ENCODE results near the gene PHKG2.

Gene PHKG2

DNA sequence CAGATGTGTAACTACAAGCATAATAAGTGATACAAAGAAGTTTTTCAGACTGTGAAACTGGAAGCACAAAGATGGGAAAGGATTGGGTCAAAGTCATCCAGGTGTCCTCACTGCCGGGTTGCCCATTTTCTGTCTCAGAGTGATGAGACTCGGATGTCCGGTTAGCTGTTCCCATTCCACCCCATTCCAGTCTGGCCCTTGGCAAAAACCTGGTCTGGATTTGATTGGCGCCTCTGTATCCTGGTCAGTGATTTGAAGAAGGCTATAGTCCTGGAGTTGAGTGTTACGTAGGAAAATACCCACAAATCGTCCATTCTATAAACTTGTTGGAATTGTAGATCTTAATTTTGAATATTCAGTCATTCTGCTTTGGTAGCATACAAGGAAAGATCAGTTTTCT is 19.9 kb upstream of the PHKG2 start:
- no peak for DNase-seq (ENCODE audit: low spot score)

DNA sequence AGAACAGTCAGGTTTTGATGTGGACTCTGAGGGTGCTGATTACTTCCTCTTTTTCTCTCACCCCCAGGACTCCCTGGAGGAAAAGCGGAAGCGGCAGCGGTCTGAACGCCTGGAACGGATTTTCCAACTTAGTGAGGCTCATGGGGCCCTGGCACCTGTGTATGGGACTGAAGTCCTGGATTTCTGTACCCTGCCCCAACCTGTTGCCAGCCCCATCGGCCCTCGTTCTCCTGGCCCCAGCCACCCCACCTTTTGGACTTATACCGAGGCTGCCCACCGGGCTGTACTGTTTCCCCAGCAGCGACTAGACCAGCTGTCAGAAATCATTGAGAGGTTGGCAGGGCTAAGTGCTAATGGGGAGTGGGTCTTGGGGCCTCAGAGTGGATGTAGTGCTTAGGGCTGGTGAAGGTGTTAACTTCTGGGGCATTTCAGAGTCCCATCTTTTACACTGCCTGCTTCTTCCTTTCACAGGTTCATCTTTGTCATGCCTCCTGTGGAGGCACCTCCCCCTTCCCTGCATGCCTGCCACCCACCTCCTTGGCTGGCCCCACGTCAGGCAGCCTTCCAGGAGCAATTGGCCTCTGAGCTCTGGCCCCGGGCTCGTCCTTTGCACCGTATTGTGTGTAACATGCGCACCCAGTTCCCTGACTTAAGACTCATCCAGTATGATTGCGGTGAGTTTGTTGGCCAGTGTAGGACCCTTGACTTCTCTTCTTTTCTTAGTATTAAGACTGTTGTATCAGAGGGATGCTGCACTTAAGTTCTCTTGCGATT is 19.1 kb upstream of the PHKG2 start:
- DNase-seq (ENCODE audit: low spot score) = no peak

DNA sequence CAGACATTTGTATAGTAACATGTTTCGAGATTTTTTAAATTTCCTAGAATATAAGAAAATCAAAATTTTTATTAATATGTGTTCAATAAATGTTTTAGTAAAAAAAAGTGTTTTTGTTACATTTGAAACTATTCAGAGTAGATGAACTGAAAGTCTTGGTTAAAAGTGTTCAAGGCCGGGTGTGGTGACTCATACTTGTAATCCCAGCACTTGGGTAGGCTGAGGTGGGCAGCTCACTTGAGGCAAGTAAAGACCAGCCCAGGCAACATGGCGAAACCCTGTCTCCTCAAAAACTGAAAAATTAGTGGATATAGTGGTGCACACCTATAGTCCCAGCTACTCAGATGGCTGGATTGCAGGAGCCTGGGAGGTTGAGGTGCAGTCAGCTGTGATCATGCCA is 16.8 kb upstream of the PHKG2 start:
- DNase-seq (ENCODE audit: low spot score) = no peak

DNA sequence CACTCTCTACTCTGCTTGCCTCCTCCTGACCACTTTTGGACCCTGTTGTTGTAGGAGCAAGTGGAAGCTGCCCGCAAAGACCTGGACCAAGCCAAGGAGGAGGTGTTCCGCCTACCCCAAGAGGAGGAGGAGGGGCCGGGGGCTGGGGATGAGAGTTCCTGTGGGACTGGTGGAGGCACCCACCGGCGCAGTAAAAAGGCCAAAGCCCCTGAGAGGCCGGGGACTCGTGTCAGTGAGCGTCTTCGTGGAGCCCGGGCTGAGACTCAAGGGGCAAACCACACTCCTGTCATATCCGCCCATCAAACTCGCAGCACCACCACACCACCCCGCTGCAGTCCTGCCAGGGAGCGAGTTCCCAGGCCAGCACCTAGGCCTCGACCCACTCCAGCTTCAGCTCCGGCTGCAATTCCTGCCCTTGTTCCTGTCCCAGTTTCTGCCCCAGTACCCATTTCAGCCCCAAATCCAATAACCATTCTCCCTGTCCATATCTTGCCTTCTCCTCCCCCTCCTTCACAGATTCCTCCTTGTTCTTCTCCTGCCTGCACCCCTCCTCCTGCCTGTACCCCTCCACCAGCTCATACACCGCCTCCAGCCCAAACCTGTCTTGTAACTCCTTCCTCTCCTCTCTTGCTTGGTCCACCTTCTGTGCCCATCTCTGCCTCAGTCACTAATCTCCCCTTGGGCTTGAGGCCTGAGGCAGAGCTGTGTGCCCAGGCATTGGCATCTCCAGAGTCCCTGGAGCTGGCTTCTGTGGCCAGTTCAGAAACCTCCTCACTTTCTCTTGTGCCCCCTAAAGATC is 11.0 kb upstream of the PHKG2 start:
- no peak for DNase-seq (ENCODE audit: low spot score)

DNA sequence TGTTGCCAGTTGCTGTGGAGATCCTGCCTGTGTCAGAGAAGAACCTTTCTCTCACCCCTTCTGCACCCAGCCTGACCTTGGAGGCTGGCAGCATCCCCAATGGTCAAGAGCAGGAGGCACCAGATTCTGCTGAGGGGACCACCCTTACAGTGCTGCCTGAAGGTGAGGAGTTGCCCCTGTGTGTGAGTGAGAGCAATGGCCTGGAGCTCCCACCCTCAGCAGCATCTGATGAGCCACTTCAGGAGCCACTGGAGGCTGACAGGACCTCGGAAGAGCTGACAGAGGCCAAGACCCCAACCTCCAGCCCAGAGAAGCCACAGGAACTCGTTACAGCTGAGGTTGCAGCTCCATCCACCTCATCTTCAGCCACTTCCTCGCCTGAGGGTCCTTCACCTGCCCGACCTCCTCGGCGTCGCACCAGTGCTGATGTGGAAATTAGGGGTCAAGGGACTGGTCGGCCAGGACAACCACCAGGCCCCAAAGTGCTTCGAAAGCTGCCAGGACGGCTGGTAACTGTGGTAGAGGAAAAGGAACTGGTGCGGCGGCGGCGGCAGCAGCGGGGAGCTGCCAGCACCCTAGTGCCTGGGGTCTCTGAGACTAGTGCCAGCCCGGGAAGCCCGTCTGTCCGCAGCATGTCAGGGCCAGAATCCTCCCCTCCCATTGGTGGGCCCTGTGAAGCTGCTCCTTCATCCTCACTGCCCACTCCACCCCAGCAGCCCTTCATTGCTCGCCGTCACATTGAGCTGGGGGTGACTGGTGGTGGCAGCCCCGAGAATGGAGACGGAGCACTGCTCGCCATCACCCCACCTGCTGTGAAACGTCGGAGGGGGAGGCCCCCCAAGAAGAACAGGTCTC is 10.2 kb upstream of the PHKG2 start:
- no peak for DNase-seq (ENCODE audit: low spot score)

DNA sequence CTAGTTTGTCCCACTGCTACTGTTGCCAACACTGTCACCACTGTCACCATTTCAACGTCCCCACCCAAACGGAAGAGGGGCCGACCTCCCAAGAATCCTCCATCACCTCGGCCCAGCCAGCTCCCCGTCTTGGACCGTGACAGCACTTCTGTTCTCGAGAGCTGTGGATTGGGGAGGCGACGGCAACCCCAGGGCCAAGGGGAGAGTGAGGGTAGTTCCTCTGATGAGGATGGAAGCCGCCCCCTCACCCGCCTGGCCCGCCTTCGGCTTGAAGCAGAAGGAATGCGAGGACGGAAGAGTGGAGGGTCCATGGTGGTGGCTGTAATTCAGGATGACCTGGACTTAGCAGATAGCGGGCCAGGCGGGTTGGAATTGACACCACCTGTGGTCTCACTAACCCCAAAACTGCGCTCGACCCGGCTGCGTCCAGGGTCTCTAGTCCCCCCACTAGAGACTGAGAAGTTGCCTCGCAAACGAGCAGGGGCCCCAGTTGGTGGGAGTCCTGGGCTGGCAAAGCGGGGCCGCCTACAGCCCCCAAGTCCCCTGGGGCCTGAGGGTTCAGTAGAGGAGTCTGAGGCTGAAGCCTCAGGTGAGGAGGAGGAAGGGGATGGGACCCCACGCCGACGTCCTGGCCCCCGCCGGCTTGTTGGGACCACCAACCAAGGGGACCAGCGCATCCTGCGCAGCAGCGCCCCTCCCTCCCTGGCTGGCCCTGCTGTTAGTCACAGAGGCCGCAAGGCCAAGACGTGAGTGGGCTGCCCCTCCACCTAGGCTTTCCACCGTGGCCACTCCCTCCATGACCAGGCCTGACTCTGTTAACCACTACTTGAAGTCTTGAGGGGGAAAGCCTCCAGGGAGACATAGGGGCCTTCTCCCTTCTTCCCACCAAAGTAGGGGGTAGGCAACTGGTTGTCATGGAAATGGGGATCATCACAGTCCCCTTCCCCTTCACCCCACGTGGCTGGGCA is 9.0 kb upstream of the PHKG2 start:
- DNase-seq (ENCODE audit: low spot score) = no peak

DNA sequence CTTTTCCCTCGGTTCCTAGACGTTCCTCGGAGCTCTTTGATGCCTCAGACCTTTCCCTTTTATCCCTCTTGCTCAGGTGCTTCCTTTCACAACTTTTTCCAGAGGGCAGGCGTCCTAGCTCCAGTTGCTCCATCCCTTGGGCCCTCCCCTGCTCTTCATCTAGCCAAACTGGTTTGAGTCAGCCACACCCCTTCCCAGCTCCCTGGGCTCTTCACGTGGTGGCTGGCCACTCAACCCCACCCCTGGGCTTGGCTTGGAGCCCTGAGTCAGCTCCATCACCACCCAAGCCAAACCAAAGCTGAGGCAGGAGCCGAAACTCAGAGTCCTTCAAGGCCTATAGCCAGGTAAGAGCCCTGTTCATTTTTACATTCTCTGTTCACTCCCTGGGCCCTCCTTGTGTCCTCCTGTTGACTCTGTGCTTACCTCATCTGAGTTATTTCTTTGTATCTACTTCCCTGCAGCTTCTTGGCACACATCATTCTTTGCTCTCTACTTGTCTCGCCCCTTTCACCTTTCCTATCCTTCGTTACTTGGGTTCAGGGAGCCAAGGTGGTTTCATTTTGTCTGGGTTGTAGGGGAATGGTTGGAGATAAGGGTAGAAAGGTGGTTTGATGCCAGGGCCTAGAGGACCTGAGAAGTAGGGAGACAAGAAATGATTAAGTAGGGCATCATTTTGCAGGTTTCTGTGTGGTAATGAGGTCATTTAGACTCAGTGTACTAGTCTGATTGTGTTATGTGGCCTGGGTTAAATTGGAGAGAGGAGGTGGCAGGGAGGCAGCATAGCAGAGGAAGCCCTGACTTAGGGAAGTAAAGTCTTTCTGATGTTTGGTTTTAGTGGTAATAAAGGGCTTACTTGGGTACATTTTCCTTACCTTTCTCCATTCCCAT is 7.6 kb upstream of the PHKG2 start:
- no peak for DNase-seq (ENCODE audit: low spot score)

DNA sequence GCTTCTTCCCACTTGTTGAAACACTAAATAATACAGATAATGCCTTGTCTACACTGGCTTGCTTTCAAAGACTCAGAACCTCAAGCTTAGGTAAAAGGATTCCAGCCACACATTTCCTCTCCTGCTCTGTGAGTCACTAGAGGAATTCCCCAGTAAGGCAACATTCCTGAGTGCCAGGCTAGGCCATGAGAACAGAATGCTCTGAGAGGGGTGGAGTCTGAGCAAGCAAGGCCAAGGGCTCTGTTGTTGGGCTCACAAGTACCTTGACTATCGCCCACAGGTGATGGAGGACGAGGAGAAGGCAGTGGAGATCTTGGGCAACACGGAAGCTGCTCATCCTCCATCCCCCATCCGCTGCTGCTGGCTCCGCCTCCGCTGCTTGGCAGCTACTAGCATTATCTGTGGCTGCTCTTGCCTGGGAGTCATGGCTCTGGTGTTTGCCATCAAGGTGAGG is 6.7 kb upstream of the PHKG2 start:
- DNase-seq (ENCODE audit: low spot score) = no peak

DNA sequence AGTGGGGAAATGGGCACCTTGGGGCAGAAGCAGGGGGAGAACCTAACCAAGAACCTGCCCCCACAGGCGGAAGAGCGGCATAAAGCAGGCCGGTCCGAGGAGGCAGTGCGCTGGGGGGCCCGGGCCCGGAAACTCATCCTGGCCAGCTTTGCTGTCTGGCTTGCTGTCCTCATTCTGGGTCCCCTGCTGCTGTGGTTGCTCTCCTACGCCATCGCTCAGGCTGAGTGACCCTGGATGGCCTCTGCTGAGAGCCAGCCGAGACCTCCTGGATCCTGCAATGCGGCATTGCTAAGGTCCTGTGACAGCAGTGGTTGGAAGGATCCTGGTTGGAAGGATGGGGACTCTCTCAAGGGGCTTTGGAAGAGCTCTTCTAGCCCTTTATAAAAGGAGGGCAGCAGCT is 4.5 kb upstream of the PHKG2 start:
- DNase-seq (ENCODE audit: low spot score) = no peak

DNA sequence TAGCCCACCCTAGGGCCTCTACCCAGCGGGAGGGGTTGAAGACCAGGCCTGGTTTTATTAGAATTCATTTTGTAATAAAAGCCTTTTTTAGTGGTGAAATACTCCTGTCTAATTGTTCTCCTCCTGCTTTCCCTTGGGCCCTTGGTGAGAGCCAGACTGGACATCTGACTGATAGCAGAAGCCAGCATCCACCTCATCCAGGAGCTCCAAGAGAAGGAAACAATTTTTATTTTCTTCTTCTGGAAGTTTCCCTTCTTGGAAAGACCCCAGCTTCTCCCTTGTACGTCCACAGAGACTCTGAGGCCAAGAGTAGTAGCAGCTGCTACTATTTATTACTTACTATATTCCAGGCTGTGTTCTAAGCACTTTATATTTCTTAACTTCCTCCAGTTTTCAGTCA is 4.0 kb upstream of the PHKG2 start:
- DNase-seq (ENCODE audit: low spot score) = no peak

DNA sequence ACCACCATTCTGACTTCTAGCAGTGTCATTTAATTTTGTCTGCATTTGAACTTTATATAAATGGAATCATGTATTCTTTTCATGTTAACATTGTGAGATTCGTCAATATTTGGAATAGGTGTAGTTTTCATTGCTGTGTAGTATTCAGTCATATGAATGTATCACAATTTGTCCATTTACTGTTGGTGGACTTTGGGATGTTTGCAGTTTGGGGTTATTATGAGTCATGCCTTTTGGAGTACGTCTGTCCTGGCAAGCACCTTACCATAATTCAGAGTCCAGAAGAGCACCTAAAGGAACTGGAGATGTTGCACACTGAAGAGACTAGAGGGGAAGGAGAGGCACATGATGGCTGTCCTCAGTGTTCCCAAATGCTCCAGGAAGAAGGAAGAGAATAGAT is 3.1 kb upstream of the PHKG2 start:
- no peak for DNase-seq (ENCODE audit: low spot score)

DNA sequence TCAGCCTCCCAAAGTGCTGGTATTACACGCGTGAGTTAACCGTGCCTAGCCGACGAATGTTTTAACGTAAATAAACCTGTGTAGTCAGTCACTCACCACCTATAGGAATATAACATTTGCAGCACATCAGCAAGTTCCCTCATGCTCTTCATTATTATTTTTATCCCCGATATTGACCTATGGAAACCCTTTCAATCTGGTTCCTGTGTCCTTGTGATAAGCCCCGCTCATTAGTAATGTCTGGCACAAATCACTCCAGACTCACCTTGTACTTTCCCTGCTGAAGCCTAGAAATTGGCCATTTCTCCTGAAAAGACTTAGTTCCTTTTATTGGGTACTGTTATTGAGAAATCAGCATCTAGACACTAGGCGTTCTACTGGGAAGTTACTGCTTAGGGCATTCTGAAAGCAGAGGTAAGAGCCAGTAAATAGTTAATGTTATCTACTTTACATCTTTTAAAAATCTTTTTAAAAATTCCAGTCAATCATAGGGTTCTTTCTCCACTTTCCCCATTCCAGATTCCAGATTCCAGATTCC is 1.5 kb upstream of the PHKG2 start:
- DNase-seq (ENCODE audit: low spot score) = no peak

DNA sequence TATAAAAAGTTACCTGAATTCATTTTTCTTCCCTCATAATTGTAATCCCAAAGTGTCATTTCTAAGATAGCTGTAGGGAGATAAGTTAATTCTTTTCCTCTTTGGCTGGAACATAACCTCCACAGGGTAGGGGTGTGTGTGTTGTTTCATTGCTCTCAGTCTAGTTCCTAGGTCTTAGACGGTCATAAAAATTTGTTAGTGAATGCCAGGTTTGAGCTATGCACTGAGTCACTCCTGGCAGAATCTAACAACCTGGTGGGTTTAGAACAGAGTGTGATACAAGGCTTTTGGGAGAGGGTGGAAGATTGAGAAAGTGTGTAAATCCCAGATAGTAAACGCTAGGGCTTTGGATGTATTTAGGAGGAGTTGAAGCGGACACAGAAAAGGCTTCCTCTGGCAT is 894 bp upstream of the PHKG2 start:
- DNase-seq (ENCODE audit: low spot score) = no peak

DNA sequence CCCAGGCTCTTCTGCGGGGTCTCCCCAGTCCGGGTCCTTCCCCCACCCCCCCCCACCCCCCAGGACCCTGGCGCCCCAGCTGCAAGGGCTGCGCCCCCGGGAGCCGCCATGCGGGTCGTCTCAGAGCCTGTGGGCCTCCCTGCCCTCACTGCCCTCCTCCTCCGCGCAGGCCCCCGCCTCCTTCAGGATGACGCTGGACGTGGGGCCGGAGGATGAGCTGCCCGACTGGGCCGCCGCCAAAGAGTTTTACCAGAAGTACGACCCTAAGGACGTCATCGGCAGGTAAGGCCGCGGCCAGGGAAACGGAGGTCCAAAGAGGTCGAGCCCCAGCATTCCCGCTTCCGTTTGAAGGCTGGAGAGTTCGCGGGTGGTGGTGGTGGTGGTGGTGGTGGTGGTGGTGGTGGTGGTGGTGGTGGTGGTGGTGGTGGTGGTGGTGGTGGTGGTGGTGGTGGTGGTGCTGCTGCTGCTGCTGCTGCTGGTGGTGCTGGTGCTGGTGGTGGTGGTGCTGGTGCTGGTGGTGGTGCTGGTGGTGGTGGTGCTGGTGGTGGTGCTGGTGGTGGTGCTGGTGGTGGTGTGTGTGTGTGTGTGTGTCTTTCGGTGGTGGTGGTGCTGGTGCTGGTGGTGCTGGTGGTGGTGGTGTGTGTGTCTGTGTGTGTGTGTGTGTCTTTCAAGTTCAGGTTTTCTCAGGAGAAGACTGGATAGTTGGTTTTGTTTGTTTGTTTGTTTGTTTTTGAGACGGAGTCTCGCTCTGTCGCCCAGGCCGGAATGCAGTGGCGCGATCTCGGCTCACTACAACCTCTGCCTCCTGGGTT is 615 bp downstream of the PHKG2 start:
- no peak for DNase-seq (ENCODE audit: low spot score)

DNA sequence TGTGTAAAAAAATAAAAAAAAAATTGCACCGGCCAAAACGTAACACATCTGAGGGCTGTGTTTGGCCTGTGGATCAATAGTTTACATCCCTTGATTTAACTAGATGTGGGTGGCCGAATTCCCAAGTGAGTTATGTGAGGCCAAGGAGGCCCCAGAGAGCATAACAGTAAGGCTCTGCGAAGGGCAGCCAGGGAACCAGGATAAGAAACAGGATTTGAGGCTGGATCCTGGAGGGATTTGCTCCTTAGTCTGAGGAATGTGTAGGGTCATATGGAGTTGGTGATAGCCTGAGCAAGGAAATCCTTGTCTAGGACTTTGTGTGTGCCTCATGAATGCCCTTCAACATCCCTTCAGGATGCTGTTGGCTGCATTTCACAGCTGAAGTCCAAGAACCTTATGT is 2.0 kb downstream of the PHKG2 start:
- DNase-seq (ENCODE audit: low spot score) = no peak

DNA sequence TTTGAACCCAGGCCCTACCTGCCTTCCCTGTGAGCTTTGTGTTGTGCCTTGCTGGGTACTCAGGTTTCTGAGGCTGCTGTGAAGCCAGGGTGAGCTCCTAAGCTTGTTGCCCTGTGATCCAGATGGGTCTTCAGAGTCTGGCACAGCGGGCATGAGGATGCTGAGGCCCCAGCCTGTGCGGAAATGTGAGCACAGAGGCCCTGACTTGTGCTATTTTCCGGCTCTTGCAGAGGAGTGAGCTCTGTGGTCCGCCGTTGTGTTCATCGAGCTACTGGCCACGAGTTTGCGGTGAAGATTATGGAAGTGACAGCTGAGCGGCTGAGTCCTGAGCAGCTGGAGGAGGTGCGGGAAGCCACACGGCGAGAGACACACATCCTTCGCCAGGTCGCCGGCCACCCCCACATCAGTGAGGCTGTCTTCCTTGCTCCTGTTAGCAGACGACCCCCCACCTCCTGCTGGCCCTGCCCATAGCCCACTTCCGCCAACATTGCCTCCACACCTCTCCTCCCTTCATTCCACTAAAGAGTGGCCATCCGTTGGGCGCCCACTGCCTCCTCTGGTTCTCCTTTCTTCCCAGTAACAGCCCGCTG is 2.7 kb downstream of the PHKG2 start:
- DNase-seq (ENCODE audit: low spot score) = no peak

DNA sequence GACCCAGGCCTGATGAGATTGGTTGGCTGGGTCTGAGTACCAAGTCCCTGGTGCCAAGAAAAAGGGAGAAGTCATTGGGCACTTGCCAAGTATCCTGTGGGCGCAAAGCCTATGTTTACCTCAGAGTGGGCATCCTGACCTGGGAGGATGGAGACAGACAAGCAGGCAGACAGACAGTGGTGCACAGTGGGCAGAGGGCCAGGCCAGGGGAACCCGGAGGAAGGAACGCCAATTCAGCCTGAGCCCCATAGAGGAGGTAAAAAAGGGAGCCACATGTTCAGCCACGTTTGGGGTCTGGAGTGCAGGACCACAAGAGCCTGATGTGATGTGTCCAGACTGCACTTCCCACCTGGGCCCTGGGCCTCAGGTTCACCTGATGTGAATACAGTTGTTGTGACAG is 5.4 kb downstream of the PHKG2 start:
- DNase-seq (ENCODE audit: low spot score) = no peak

DNA sequence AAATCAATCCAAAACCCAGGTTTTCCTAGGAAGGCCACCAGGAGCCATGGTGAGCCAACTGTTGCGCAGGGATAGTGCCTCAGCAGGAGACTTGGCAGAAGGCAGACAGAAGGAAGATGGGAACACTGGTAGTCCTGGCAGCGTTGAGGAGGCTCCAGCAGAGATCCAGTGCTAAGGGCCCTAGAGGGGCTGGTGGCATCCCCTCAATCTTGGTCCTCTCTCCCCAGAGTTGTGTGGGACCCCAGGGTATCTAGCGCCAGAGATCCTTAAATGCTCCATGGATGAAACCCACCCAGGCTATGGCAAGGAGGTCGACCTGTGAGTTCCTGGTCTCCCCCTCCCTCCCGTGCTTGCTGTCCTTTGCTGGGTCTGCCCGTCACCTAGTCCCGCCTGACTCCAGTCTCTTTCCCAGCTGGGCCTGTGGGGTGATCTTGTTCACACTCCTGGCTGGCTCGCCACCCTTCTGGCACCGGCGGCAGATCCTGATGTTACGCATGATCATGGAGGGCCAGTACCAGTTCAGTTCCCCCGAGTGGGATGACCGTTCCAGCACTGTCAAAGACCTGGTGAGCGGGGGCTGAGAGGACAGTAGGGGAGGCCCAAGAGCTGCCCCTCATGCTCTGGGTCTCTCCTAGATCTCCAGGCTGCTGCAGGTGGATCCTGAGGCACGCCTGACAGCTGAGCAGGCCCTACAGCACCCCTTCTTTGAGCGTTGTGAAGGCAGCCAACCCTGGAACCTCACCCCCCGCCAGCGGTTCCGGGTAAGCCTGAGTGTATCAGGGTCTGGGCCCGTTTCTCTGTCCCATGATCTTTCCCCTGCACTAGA is 7.9 kb downstream of the PHKG2 start:
- no peak for DNase-seq (ENCODE audit: low spot score)

Data from CD4-positive, alpha-beta T cell treated with Interleukin-2 at 100 ng/mL for 4 hours (primary cell).